Loucy (cell line): ENCODE data around the gene ZNF514.

Experiments
- H2AFZ ChIP-seq: fragments of 200-600 bp; sonication (generic); 2 replicates; pipeline ENCODE4 v1.6.0; 2016; ENCODE audit warnings: antibody characterized with exemption, mild to moderate bottlenecking, low read length, moderate library complexity
- H3F3A ChIP-seq: fragments of 200-600 bp; 2 replicates; pipeline ENCODE4 v1.6.0; 2016; ENCODE audit warnings: antibody characterized with exemption, low read depth, mild to moderate bottlenecking
- H3K27me3 ChIP-seq: fragments of 200-600 bp; sonication (generic); 2 replicates; pipeline ENCODE4 v1.6.1; 2014; ENCODE audit warnings: low read length, mild to moderate bottlenecking; ENCODE audit not compliant: insufficient read depth, poor library complexity, severe bottlenecking
- H3K36me3 ChIP-seq: fragments of 200-600 bp; sonication (generic); 2 replicates; pipeline ENCODE4 v1.6.1; 2016; ENCODE audit warnings: low read length; ENCODE audit not compliant: insufficient read depth
- H3K4me1 ChIP-seq: fragments of 200-600 bp; sonication (generic); 2 replicates; pipeline ENCODE4 v1.5.1; 2014; ENCODE audit warnings: low read length, mild to moderate bottlenecking; ENCODE audit not compliant: insufficient read depth, poor library complexity, severe bottlenecking
- H3K4me2 ChIP-seq: fragments of 200-600 bp; sonication (generic); 2 replicates; pipeline ENCODE4 v1.6.0; 2014; ENCODE audit warnings: antibody characterized with exemption, low read length, low read depth, mild to moderate bottlenecking; ENCODE audit not compliant: poor library complexity, severe bottlenecking
- H3K4me3 ChIP-seq: fragments of 200-600 bp; sonication (generic); 2 replicates; pipeline ENCODE4 v1.5.1; 2014; ENCODE audit warnings: low read length, mild to moderate bottlenecking, mixed read lengths; ENCODE audit not compliant: poor library complexity, severe bottlenecking
- H3K79me2 ChIP-seq: fragments of 200-600 bp; sonication (generic); 2 replicates; pipeline ENCODE4 v1.6.1; 2014; ENCODE audit warnings: low read length; ENCODE audit not compliant: insufficient read depth
- H3K9ac ChIP-seq: fragments of 200-600 bp; sonication (generic); 2 replicates; pipeline ENCODE4 v1.6.0; 2014; ENCODE audit warnings: mild to moderate bottlenecking, low read depth, low read length, moderate library complexity; ENCODE audit not compliant: poor library complexity, severe bottlenecking
- H3K9me2 ChIP-seq: fragments of 200-600 bp; sonication (generic); replicated peaks from 2 replicates; pipeline ENCODE4 v1.6.1; 2016; ENCODE audit warnings: low read depth, low read length, mixed read lengths
- H3K9me3 ChIP-seq: fragments of 200-600 bp; sonication (generic); 2 replicates; pipeline ENCODE4 v1.6.1; 2014; ENCODE audit warnings: mild to moderate bottlenecking, antibody characterized with exemption, low read length, low read depth; ENCODE audit not compliant: insufficient read depth
- H4K20me1 ChIP-seq: fragments of 200-600 bp; sonication (generic); 2 replicates; pipeline ENCODE4 v1.6.0; 2014; ENCODE audit warnings: antibody characterized with exemption, low read length, mild to moderate bottlenecking; ENCODE audit not compliant: insufficient read depth, poor library complexity, severe bottlenecking
- CTCF ChIP-seq: fragments of 200-600 bp; sonication (generic); conservative IDR thresholded peaks from 2 replicates; pipeline ENCODE4 v1.5.1; 2014; ENCODE audit warnings: mild to moderate bottlenecking, antibody characterized with exemption, low read length
- EZH2phosphoT487 ChIP-seq: fragments of 200-600 bp; IDR thresholded peaks from 2 replicates; pipeline ENCODE4 v1.6.1; 2018; ENCODE audit warnings: antibody characterized with exemption, mild to moderate bottlenecking, moderate library complexity, borderline replicate concordance

ZNF514 gene

GRCh38 chr2:95181774-95182173, 22.1 kb upstream of the ZNF514 start:
- Histone ChIP-seq H3K9me3 (no peaks in the 10 kb centered on the region), H3K9ac (no peak overlapping the region), H3K4me3 (no peak overlapping the region), H3K79me2 (no peaks in the 10 kb centered on the region), H2AFZ (no peak overlapping the region), H3K4me2 (no peak overlapping the region), H3K9me2 (no peaks in the 10 kb centered on the region), H3K27me3 (no peaks in the 10 kb centered on the region), H4K20me1 (no peaks in the 10 kb centered on the region), H3F3A (no peaks in the 10 kb centered on the region), H3K4me1 (no peaks in the 10 kb centered on the region), H3K36me3 (peaks cover 20% of the 10 kb centered on the region; the same call in 1 of the 2 replicates)
- no peak for TF ChIP-seq EZH2phosphoT487
- TF ChIP-seq CTCF = no peak

- Histone ChIP-seq H2AFZ (no peak overlapping the region), H4K20me1 (no peaks in the 10 kb centered on the region), H3K4me1 (no peaks in the 10 kb centered on the region), H3K9ac (no peak overlapping the region), H3K36me3 (peaks cover 20% of the 10 kb centered on the region; the same call in 1 of the 2 replicates), H3K4me2 (no peak overlapping the region), H3K4me3 (no peak overlapping the region), H3K9me3 (no peaks in the 10 kb centered on the region), H3K79me2 (no peaks in the 10 kb centered on the region), H3K9me2 (no peaks in the 10 kb centered on the region), H3K27me3 (no peaks in the 10 kb centered on the region), H3F3A (no peaks in the 10 kb centered on the region)
- no peak for TF ChIP-seq EZH2phosphoT487
- no peak for TF ChIP-seq CTCF
Measured at GRCh38 chr2:95179451-95179850, 19.8 kb upstream of the ZNF514 start.

DNA sequence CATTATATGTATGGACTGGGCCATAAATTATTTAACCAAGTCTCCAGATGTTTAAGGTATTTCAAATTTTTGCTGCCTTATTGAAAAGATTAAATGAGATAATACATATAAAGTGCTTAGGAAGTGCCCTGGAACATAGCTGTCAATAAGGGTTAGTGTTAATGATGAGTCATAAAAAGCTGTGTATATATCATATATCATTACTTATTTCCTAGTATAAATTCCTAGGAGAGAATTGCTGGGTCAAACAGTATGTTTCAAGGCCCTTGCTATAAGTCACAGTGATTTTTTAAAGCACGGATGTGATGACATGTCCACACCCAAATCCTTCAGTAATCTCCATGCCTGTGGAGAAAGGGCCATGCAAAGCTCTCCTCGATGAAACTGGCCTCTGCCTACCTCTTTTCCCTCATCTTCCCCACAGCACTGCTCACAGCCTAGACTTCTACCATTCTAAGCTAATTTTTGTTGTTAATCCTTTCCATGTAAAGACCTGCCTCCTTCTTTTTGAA, 14.4 kb upstream of the ZNF514 start:
- no peaks in the 10 kb centered on the region for H3K79me2 ChIP-seq
- H3K9me3 ChIP-seq = no peaks in the 10 kb centered on the region
- no peak overlapping the region for H2AFZ ChIP-seq
- no peak overlapping the region for H3K9ac ChIP-seq
- H3F3A ChIP-seq = no peaks in the 10 kb centered on the region
- TF ChIP-seq EZH2phosphoT487 (no peak), CTCF (no peak)
- H3K4me3 ChIP-seq = no peak overlapping the region
- no peak overlapping the region for H3K4me2 ChIP-seq
- no peaks in the 10 kb centered on the region for H3K4me1 ChIP-seq
- no peaks in the 10 kb centered on the region for H3K9me2 ChIP-seq
- H3K36me3 ChIP-seq = no peaks in the 10 kb centered on the region
- H3K27me3 ChIP-seq = no peaks in the 10 kb centered on the region
- no peaks in the 10 kb centered on the region for H4K20me1 ChIP-seq
